Thyroid gland (tissue), 4 donors: ENCODE data around the gene PCLAF.

Experiments
- CTCF ChIP-seq, 6 experiments: fragments of 200-600 bp in 3 of 6; fragments of 450-650 bp in 3 of 6; sonication (generic) in 3 of 6; IDR thresholded peaks; one replicate each; pipeline ENCODE4 v1.5.1; 2016 to 2019; ENCODE audit warnings: antibody characterized with exemption in 6 of 6, mild to moderate bottlenecking in 2 of 6, inconsistent platforms in 1 of 6, moderate library complexity in 1 of 6
- POLR2A ChIP-seq, 2 donors: fragments of 450-650 bp; IDR thresholded peaks; one replicate each; pipeline ENCODE4 v1.6.1; 2017; ENCODE audit warnings: antibody characterized with exemption in 2 of 2, mild to moderate bottlenecking in 2 of 2, moderate library complexity in 1 of 2

- TF ChIP-seq CTCF (IDR thresholded peaks at IDR 0.05), result no peak
- no peak for TF ChIP-seq POLR2A (IDR thresholded peaks at IDR 0.05)
Observed at GRCh38 chr15:64333516-64333915, 47.7 kb downstream of the PCLAF start.
